LNCaP clone FGC (cell line): Measurements from ENCODE around the gene TBC1D9B.

Experiments used
- DNase-seq: peaks from one replicate; pipeline ENCODE4 v3.0.0-alpha.2; 2011; ENCODE audit warnings: low read depth
- H3K4me3 ChIP-seq: 2 replicates; pipeline ENCODE4 v1.5.1; 2011; ENCODE audit warnings: mild to moderate bottlenecking, low read depth, low read length, control low read depth
- TF ChIP-seq, protein P1 (sequence below): IDR thresholded peaks from 2 replicates; pipeline ENCODE4 v1.5.1; 2012; ENCODE audit warnings: mild to moderate bottlenecking; ENCODE audit not compliant: control insufficient read depth, insufficient read depth; ENCODE audit errors: extremely low read depth

The TBC1D9B gene

DNA sequence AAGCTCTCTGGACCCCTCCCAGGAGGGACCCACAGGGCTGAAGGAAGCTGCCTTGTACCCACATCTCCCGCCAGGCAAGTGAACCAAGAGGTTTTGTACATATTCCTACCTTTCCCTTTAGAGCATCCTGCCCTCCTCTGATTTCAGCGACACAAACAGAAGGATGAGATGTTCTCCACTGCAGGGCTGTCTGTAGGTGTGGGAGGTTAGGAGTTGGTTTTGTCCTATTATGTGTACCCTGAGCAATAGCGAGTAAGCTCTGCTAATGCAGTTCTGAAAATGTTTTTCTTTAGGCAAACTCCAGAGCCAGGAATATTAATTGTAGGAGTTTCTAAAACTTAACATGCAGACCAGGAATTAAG is 74.0 kb downstream of the TBC1D9B start:
- no peak overlapping the region for H3K4me3 ChIP-seq
- TF ChIP-seq, protein P1, sequence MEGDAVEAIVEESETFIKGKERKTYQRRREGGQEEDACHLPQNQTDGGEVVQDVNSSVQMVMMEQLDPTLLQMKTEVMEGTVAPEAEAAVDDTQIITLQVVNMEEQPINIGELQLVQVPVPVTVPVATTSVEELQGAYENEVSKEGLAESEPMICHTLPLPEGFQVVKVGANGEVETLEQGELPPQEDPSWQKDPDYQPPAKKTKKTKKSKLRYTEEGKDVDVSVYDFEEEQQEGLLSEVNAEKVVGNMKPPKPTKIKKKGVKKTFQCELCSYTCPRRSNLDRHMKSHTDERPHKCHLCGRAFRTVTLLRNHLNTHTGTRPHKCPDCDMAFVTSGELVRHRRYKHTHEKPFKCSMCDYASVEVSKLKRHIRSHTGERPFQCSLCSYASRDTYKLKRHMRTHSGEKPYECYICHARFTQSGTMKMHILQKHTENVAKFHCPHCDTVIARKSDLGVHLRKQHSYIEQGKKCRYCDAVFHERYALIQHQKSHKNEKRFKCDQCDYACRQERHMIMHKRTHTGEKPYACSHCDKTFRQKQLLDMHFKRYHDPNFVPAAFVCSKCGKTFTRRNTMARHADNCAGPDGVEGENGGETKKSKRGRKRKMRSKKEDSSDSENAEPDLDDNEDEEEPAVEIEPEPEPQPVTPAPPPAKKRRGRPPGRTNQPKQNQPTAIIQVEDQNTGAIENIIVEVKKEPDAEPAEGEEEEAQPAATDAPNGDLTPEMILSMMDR: no peak
- DNase-seq: no peak

DNA sequence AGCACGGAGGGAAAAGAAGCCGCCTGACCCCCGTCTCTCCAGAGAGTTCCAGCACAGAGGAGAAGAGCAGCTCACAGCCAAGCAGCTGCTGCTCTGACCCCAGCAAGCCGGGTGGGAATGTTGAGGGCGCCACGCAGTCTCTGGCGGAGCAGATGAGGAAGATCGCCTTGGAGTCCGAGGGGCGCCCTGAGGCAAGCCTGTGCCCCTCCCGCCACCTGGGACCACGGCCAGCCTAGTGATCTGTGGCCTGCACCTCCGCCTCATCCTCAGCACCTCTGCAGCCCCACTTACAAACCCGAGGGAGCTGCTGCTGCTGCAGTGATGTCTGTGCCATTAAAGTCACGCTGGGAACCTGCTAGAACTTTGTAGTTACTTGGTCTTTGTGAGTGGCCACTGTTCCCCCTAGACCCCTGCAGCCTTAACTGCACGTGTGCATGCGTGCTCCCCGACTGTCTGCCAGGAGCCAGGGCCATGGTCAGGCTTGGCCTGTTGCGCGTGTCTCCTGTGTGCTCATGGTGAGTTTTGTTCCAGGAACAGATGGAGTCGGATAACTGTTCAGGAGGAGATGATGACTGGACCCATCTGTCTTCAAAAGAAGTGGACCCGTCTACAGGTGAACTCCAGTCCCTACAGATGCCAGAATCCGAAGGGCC is 74.5 kb downstream of the TBC1D9B start:
- TF ChIP-seq, protein P1: no peak
- no peak overlapping the region for H3K4me3 ChIP-seq
- DNase-seq: no peak

DNA sequence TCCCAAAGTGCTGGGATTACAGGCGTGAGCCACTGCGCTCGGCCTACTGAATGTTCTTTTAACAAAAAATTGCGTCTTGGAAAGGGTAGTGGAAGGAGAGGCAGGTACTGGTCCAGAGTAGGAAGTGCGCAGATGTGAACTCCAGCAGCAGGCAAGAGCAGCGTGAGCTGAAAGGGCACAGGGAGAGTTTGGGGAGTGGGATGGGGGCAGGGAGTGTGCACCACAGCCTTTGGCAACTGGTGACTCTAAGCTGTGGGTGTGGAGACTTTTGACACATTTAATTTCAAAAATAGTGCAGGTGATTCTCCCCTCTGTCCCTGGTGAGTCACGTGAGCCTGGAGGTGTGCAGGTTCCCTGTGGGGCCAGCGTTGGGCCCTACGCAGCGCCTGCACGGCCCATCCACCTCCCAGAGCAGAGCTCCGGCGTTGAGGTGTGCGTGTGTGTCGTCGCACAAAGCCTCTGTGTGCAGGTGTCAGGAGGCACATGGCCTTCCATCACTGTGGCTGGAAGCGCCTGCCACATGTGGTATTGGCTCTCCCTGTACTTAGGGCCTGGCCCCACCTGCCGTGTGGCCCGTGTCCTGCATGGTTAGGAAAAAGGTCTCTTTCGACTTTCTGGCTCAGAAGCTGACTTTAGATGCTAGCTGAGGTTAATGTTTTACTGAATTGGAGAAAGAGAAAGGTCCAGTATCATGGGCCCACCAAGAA is 75.5 kb downstream of the TBC1D9B start:
- H3K4me3 ChIP-seq: no peak overlapping the region
- DNase-seq: no peak
- TF ChIP-seq, protein P1: no peak

DNA sequence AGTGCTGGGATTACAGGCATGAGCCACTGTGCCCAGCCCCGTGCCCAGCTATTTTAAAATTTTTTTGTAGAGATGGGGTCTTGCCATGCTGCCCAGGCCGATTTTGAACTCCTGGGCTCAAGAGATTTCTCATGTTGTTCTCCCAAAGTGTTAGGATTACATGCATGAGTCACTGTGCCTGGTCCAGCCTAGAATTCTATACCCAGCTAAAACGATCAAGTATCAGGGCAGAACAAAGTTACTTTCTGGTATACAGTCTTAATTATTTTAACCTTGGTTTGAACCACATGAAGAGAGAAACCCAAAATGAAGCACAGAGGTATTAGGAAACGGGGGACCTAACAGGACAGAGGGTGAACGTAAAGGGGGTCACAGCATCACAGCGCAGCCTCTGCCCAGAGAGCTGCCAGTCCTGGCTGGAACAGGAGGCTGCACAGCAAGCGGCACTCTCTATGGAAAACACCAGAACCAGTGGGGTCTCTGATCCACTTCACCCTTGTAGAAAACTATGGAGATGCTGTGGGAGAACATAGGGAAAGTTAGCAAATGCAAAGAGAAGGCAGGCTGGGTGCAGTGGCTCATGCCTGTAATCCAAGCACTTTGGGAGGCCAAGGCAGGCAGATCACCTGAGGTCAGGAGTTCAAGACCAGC is 76.8 kb downstream of the TBC1D9B start:
- no peak for DNase-seq
- no peak overlapping the region for H3K4me3 ChIP-seq
- TF ChIP-seq, protein P1: no peak

DNA sequence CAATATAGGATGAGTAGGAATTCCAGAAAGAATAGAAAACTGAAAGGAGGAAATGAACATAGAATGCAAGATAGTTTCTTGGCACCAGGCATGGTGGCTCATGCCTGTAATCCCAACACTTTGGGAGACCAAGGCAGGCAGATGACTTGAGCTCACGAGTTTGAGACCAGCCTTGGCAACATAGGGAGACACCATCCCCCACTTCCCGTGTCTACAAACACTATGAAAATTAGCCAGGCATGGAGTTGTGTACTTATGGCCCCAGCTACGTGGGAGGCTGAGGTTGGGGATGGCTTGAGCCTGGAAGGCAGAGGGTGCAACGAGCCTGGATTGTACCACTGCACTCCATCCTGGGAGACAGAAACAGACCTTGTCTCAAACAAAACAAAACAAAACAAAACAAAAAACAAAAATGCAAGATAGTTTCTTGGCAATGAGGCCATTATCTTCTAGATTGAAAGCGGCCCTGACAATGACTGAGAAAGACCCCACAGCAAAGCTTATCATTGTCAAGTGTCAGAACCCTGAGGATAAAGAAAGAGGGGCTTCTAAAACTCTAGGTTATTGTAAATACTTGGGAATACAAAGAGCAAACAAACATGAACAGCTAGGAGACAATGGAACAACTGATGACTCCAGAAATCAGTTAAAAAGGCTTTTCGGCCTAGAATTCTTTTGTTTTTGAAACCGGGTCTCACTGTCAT is 77.8 kb downstream of the TBC1D9B start:
- TF ChIP-seq, protein P1: no peak
- DNase-seq: no peak
- no peak overlapping the region for H3K4me3 ChIP-seq

DNA sequence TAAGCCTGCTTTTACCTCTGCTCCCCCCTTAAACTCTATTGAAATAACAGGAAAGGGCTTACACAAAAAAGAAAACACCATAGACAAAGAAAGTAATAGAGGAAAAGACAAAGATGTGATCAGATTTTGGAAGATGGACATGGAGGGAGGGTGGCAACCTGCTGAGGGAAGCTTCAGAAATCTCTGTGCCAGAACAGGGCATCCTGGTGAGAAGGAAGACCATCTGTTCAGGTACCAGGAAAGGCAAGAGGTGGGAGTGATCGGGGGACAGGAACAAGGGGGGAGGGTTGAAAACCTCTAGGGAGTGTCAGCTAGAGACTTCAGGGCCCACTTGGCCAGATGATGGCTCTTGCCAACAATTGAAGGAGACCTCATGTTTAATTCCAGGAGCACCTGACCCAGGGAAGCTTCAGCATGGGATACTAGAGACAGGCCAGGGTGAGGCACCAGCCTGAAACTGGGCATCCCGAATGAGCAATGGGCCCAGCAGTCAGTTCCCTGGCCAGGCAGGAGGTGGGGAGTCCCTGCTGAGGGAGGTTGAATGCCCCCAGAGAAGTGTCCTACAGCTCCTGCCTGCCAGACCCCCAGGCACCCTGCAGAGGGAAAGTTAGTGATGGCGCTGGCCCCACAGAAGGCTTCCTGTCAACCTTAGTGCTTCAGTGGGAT is 78.8 kb downstream of the TBC1D9B start:
- TF ChIP-seq, protein P1: no peak
- H3K4me3 ChIP-seq: no peak overlapping the region
- DNase-seq: no peak
